ENCODE measurements around the gene HNRNPDL.

The HNRNPDL gene

GRCh38 chr4:82447886-82448285 is 17.6 kb upstream of the HNRNPDL start:
- H3K4me3 ChIP-seq (ENCODE audit: low read depth, low read length) = no peak overlapping the region
- DNase-seq (ENCODE audit: low read depth) = no peak
- TF ChIP-seq CTCF (IDR thresholded peaks at IDR 0.05; ENCODE audit: low read depth, low read length, missing control alignments) = no peak

GRCh38 chr4:82439088-82439487 is 8.8 kb upstream of the HNRNPDL start:
- no peak for DNase-seq (ENCODE audit: low read depth)
- no peak for TF ChIP-seq CTCF (IDR thresholded peaks at IDR 0.05; ENCODE audit: low read depth, low read length, missing control alignments)
- H3K4me3 ChIP-seq (ENCODE audit: low read depth, low read length) = no peak overlapping the region

GRCh38 chr4:82437285-82438005 is 7.2 kb upstream of the HNRNPDL start:
- no peak for DNase-seq (ENCODE audit: low read depth)
- no peak overlapping the region for H3K4me3 ChIP-seq (ENCODE audit: low read depth, low read length)
- no peak for TF ChIP-seq CTCF (IDR thresholded peaks at IDR 0.05; ENCODE audit: low read depth, low read length, missing control alignments)

GRCh38 chr4:82436780-82437179 is 6.5 kb upstream of the HNRNPDL start:
- DNase-seq (ENCODE audit: low read depth) = no peak
- no peak for TF ChIP-seq CTCF (IDR thresholded peaks at IDR 0.05; ENCODE audit: low read depth, low read length, missing control alignments)
- no peak overlapping the region for H3K4me3 ChIP-seq (ENCODE audit: low read depth, low read length)

GRCh38 chr4:82436130-82436529 is 5.9 kb upstream of the HNRNPDL start:
- H3K4me3 ChIP-seq (ENCODE audit: low read depth, low read length) = no peak overlapping the region
- TF ChIP-seq CTCF (IDR thresholded peaks at IDR 0.05; ENCODE audit: low read depth, low read length, missing control alignments) = no peak
- no peak for DNase-seq (ENCODE audit: low read depth)

- DNase-seq (ENCODE audit: low read depth) = no peak
- TF ChIP-seq CTCF (IDR thresholded peaks at IDR 0.05; ENCODE audit: low read depth, low read length, missing control alignments) = no peak
- H3K4me3 ChIP-seq (ENCODE audit: low read depth, low read length) = no peak overlapping the region
Measured at GRCh38 chr4:82434949-82435348, 4.7 kb upstream of the HNRNPDL start.

- no peak for DNase-seq (ENCODE audit: low read depth)
- H3K4me3 ChIP-seq (ENCODE audit: low read depth, low read length) = no peak overlapping the region
Measured at GRCh38 chr4:82433791-82434190, 3.5 kb upstream of the HNRNPDL start.

More at GRCh38 chr4:82433791-82434190, 3.5 kb upstream of the HNRNPDL start:
- TF ChIP-seq CTCF (IDR thresholded peaks at IDR 0.05; ENCODE audit: low read depth, low read length, missing control alignments) = no peak
